Fibroblast of lung (primary cell): ENCODE measurements around the gene CSNK1D.

Source experiments
- EZH2 ChIP-seq: IDR thresholded peaks from 2 replicates; pipeline ENCODE4 v1.5.1; 2012; ENCODE audit warnings: low read length, control low read depth, mild to moderate bottlenecking; ENCODE audit errors: missing control alignments
- TF ChIP-seq, protein P1 (sequence below), 2 donors: IDR thresholded peaks in 1 of 2; conservative IDR thresholded peaks in 1 of 2; 1 replicate in 1 of 2; 2 replicates in 1 of 2; pipeline ENCODE4 v1.5.1; 2011 to 2012; ENCODE audit warnings: low read length in 2 of 2, control low read depth in 1 of 2, inconsistent platforms in 1 of 2, low read depth in 1 of 2, mild to moderate bottlenecking in 1 of 2

DNA sequence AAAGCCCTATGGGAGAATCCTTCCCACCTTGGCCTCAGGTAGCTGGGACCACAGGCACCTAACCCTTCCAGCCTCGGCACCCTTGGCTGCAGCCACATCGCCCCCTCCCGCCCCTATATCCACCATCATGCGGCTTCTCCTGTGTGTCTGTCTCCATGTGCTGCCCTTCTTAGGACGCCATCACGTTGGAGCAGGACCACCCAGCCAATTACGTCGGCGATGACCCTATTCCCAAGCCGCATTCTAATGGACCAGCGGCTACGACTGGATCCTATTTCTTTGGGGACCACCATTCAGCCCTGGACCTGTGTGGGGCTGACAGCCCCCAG, 57.6 kb downstream of the CSNK1D start:
- TF ChIP-seq, protein P1, sequence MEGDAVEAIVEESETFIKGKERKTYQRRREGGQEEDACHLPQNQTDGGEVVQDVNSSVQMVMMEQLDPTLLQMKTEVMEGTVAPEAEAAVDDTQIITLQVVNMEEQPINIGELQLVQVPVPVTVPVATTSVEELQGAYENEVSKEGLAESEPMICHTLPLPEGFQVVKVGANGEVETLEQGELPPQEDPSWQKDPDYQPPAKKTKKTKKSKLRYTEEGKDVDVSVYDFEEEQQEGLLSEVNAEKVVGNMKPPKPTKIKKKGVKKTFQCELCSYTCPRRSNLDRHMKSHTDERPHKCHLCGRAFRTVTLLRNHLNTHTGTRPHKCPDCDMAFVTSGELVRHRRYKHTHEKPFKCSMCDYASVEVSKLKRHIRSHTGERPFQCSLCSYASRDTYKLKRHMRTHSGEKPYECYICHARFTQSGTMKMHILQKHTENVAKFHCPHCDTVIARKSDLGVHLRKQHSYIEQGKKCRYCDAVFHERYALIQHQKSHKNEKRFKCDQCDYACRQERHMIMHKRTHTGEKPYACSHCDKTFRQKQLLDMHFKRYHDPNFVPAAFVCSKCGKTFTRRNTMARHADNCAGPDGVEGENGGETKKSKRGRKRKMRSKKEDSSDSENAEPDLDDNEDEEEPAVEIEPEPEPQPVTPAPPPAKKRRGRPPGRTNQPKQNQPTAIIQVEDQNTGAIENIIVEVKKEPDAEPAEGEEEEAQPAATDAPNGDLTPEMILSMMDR (conservative IDR thresholded peaks at IDR 0.05 in 1 of 2, IDR thresholded peaks at IDR 0.05 in 1 of 2; ENCODE audit: low read depth in 1 of 2, low read length in 2 of 2) = no peak
- no peak for TF ChIP-seq EZH2
